K562 (cell line): ENCODE measurements around the gene CHGA. TPM values are rescaled to one million over a fixed set of nuclear protein-coding genes. Genes with fewer than 3 reads are reported as not detected.
A peak's percentile ranks its signal among the peaks of the same experiment; 100 is the strongest.

Source experiments
- AFF4 ChIP-seq: sonication (generic); formaldehyde crosslinking; IDR thresholded peaks from 2 replicates; pipeline ENCODE4 v1.8.0; 2023; ENCODE audit warnings: mild to moderate bottlenecking, missing genetic modification reagents
- CHD1 ChIP-seq: fragments of 200-600 bp; sonication (generic); IDR thresholded peaks from one replicate; pipeline ENCODE4 v1.6.1; 2012; ENCODE audit warnings: mild to moderate bottlenecking, moderate library complexity, low read length, inconsistent platforms
- HNRNPH1 ChIP-seq: fragments of 200-400 bp; formaldehyde crosslinking; optimal IDR thresholded peaks from 2 replicates; pipeline ENCODE3; 2017; ENCODE audit warnings: low read depth, mild to moderate bottlenecking, low read length, moderate library complexity
- IFI16 ChIP-seq: fragments of 250-450 bp; sonication (Bioruptor Pico); IDR thresholded peaks from 2 replicates; pipeline ENCODE4 v2.1.2; 2022; ENCODE audit warnings: mild to moderate bottlenecking, inconsistent platforms
- MAFK ChIP-seq: IDR thresholded peaks from 2 replicates; pipeline ENCODE4 v1.6.1; 2011; ENCODE audit warnings: low read length, improper control_type of control experiment
- NCOA2 ChIP-seq, 2 experiments: fragments of 450-650 bp; IDR thresholded peaks; 2 replicates each; pipeline ENCODE4 v1.6.1; 2018; ENCODE audit warnings: mild to moderate bottlenecking in 2 of 2, moderate library complexity in 1 of 2; ENCODE audit not compliant: partially characterized antibody in 2 of 2
- PRDM10 ChIP-seq: fragments of 450-650 bp; IDR thresholded peaks from 2 replicates; pipeline ENCODE4 v1.6.1; 2018; ENCODE audit not compliant: partially characterized antibody
- ZBTB33 ChIP-seq: sonication (generic); formaldehyde crosslinking; IDR thresholded peaks from 2 replicates; pipeline ENCODE4 v1.8.1; 2023; ENCODE audit warnings: mild to moderate bottlenecking, missing genetic modification reagents
- ZNF398 ChIP-seq: fragments of 250-450 bp; sonication (Bioruptor Pico); IDR thresholded peaks from 2 replicates; pipeline ENCODE4 v1.8.0; 2021; ENCODE audit warnings: moderate library complexity, mild to moderate bottlenecking, inconsistent platforms
- polyA plus RNA-seq, 8 experiments: library from polyadenylated mRNA; depleted of rRNA in 4 of 8; stranded (reverse) in 5 of 8; unstranded in 3 of 8; fragments of >200 nt; fragmentation: Nextera tagmentation in 2 of 8; fragmentation: Illumina TruSeq in 1 of 8; extraction: Ambion mirVana in 2 of 8; extraction: Trizol in 1 of 8; gene quantifications; 2 replicates each; pipeline versions ENCODE4 v1.2.1 to v1.2.3, GENCODE V29; 2011 to 2014; ENCODE audit warnings: inconsistent platforms in 1 of 8, missing spikeins in 1 of 8
- total RNA-seq, 7 experiments: library from RNA; depleted of rRNA in 6 of 7; stranded (reverse); fragments of >200 nt in 6 of 7; fragmentation: Illumina TruSeq in 2 of 7; extraction: Trizol in 2 of 7; gene quantifications; 2 replicates each; pipeline versions ENCODE4 v1.2.1 to v1.2.3, GENCODE V29; 2011 to 2021; ENCODE audit warnings: low replicate concordance in 1 of 7
- TF ChIP-seq, protein P1 (sequence below), 3 experiments: IDR thresholded peaks in 2 of 3; conservative IDR thresholded peaks in 1 of 3; 2 replicates each; pipeline ENCODE4 v1.5.1; 2011 to 2012; ENCODE audit warnings: low read length in 3 of 3, mild to moderate bottlenecking in 3 of 3, control low read depth in 2 of 3, improper control_type of control experiment in 1 of 3, inconsistent platforms in 1 of 3, low read depth in 1 of 3, mixed read lengths in 1 of 3, moderate library complexity in 1 of 3; ENCODE audit not compliant: insufficient read depth in 2 of 3

The CHGA gene
- total and polyA plus RNA-seq, 9 of the 15 experiments (the other 6 are each of a cell fraction or from before 2014, with no cell fraction given) = not detected

- TF ChIP-seq PRDM10 (no peak), NCOA2 (IDR thresholded peaks at IDR 0.05; ENCODE audit: partially characterized antibody in 2 of 2) (no peak), AFF4 (CRISPR knock-in tag) (no peak), CHD1 (no peak), MAFK (no peak), HNRNPH1 (no peak), ZNF398 (CRISPR knock-in tag) (no peak), IFI16 (CRISPR knock-in tag) (no peak), ZBTB33 (CRISPR knock-in tag) (no peak)
- TF ChIP-seq, protein P1, sequence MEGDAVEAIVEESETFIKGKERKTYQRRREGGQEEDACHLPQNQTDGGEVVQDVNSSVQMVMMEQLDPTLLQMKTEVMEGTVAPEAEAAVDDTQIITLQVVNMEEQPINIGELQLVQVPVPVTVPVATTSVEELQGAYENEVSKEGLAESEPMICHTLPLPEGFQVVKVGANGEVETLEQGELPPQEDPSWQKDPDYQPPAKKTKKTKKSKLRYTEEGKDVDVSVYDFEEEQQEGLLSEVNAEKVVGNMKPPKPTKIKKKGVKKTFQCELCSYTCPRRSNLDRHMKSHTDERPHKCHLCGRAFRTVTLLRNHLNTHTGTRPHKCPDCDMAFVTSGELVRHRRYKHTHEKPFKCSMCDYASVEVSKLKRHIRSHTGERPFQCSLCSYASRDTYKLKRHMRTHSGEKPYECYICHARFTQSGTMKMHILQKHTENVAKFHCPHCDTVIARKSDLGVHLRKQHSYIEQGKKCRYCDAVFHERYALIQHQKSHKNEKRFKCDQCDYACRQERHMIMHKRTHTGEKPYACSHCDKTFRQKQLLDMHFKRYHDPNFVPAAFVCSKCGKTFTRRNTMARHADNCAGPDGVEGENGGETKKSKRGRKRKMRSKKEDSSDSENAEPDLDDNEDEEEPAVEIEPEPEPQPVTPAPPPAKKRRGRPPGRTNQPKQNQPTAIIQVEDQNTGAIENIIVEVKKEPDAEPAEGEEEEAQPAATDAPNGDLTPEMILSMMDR (IDR thresholded peaks at IDR 0.05 in 2 of 3, conservative IDR thresholded peaks at IDR 0.05 in 1 of 3; ENCODE audit: insufficient read depth in 2 of 3, low read depth in 1 of 3, low read length in 3 of 3) = peak; percentile 18 to 36 (median 35); a peak in 3 of 6 replicates
Measured at GRCh38 chr14:92880851-92881250, 42.1 kb upstream of the CHGA start (continued).
